Mesenchymal stem cell (in vitro differentiated cells and primary cell): ENCODE data around the gene POLD2.

Source experiments
- DNase-seq: peaks from one replicate; pipeline ENCODE4 v3.0.0-alpha.2; 2013
- H2AFZ ChIP-seq: one replicate; pipeline ENCODE4 v1.6.1; 2013; ENCODE audit warnings: low read depth, mild to moderate bottlenecking, control low read depth, inconsistent platforms, low read length, moderate library complexity
- H2AK5ac ChIP-seq: 2 replicates; pipeline ENCODE4 v1.6.1; 2013; ENCODE audit warnings: low read length, moderate library complexity, mild to moderate bottlenecking, inconsistent platforms; ENCODE audit not compliant: severe bottlenecking
- H2BK120ac ChIP-seq: one replicate; pipeline ENCODE4 v1.6.1; 2013; ENCODE audit warnings: low read depth, mild to moderate bottlenecking, inconsistent platforms, low read length, moderate library complexity
- H2BK12ac ChIP-seq, 2 experiments: one replicate each; pipeline ENCODE4 v1.6.1; 2013; ENCODE audit warnings: inconsistent platforms in 2 of 2, low read length in 2 of 2, mild to moderate bottlenecking in 2 of 2, moderate library complexity in 2 of 2, control low read depth in 1 of 2
- H2BK15ac ChIP-seq: one replicate; pipeline ENCODE4 v1.6.1; 2013; ENCODE audit warnings: mild to moderate bottlenecking, low read depth, inconsistent platforms; ENCODE audit not compliant: poor library complexity, severe bottlenecking
- H2BK5ac ChIP-seq: 2 replicates; pipeline ENCODE4 v1.6.1; 2013; ENCODE audit warnings: low read depth, mild to moderate bottlenecking, low read length, control low read depth, inconsistent platforms; ENCODE audit not compliant: poor library complexity, severe bottlenecking
- H3K14ac ChIP-seq, 2 experiments: one replicate each; pipeline ENCODE4 v1.6.1; 2013; ENCODE audit warnings: inconsistent platforms in 2 of 2, low read length in 2 of 2, control low read depth in 1 of 2, mild to moderate bottlenecking in 1 of 2, moderate library complexity in 1 of 2
- H3K18ac ChIP-seq, 2 experiments: one replicate each; pipeline ENCODE4 v1.6.1; 2013; ENCODE audit warnings: inconsistent platforms in 2 of 2, low read length in 2 of 2, control low read depth in 1 of 2, low read depth in 1 of 2, mild to moderate bottlenecking in 1 of 2
- H3K23ac ChIP-seq, 2 experiments: one replicate each; pipeline ENCODE4 v1.6.1; 2013; ENCODE audit warnings: inconsistent platforms in 2 of 2, low read length in 2 of 2, mild to moderate bottlenecking in 2 of 2, moderate library complexity in 2 of 2, control low read depth in 1 of 2
- H3K27ac ChIP-seq: 2 replicates; pipeline ENCODE4 v1.5.1; 2013; ENCODE audit warnings: mild to moderate bottlenecking, moderate library complexity, low read length, control low read depth, inconsistent platforms; ENCODE audit not compliant: poor library complexity, severe bottlenecking
- H3K27me3 ChIP-seq, 2 experiments: 2 replicates each; pipeline versions ENCODE4 v1.6.1 to v1.7.0; 2013; ENCODE audit warnings: low read length in 2 of 2, mild to moderate bottlenecking in 2 of 2, moderate library complexity in 2 of 2, control low read depth in 1 of 2, inconsistent platforms in 1 of 2; ENCODE audit not compliant: control insufficient read depth in 1 of 2, insufficient read depth in 1 of 2
- H3K36me3 ChIP-seq, 2 experiments: 2 replicates each; pipeline versions ENCODE4 v1.6.1 to v1.7.0; 2013; ENCODE audit warnings: low read length in 2 of 2, control low read depth in 1 of 2, inconsistent platforms in 1 of 2, low read depth in 1 of 2, mild to moderate bottlenecking in 1 of 2; ENCODE audit not compliant: insufficient read depth in 2 of 2, control insufficient read depth in 1 of 2
- H3K4ac ChIP-seq, 2 experiments: one replicate each; pipeline ENCODE4 v1.6.1; 2013; ENCODE audit warnings: inconsistent platforms in 2 of 2, low read length in 2 of 2, mild to moderate bottlenecking in 2 of 2, moderate library complexity in 2 of 2, control low read depth in 1 of 2, low read depth in 1 of 2
- H3K4me1 ChIP-seq: 2 replicates; pipeline ENCODE4 v1.6.1; 2013; ENCODE audit warnings: low read depth, low read length, control low read depth; ENCODE audit not compliant: control insufficient read depth, insufficient read depth
- H3K4me2 ChIP-seq: 2 replicates; pipeline ENCODE4 v1.6.1; 2013; ENCODE audit warnings: low read length, mild to moderate bottlenecking, inconsistent platforms; ENCODE audit not compliant: poor library complexity, severe bottlenecking
- H3K4me3 ChIP-seq, 2 experiments: 2 replicates each; pipeline versions ENCODE4 v1.5.1 to v1.7.0; 2013; ENCODE audit warnings: low read length in 2 of 2, mild to moderate bottlenecking in 2 of 2, control low read depth in 1 of 2, low read depth in 1 of 2; ENCODE audit not compliant: insufficient read depth in 1 of 2
- H3K79me1 ChIP-seq: replicated peaks from 2 replicates; pipeline ENCODE4 v1.6.1; 2013; ENCODE audit warnings: mild to moderate bottlenecking, control low read depth, low read length, inconsistent platforms; ENCODE audit not compliant: poor library complexity, severe bottlenecking
- H3K9ac ChIP-seq: 2 replicates; pipeline ENCODE4 v1.7.0; 2013; ENCODE audit warnings: mild to moderate bottlenecking, low read length, moderate library complexity
- H3K9me3 ChIP-seq: 2 replicates; pipeline ENCODE4 v1.7.0; 2013; ENCODE audit warnings: mild to moderate bottlenecking, low read length; ENCODE audit not compliant: control insufficient read depth
- H4K8ac ChIP-seq: one replicate; pipeline ENCODE4 v1.6.1; 2013; ENCODE audit warnings: inconsistent platforms, mild to moderate bottlenecking, low read length, moderate library complexity
- H4K91ac ChIP-seq: one replicate; pipeline ENCODE4 v1.6.1; 2013; ENCODE audit warnings: mild to moderate bottlenecking, low read length, inconsistent platforms
- WGBS: methylation state at CpG from one replicate; pipeline ENCODE4 v1.1.7; 2013; ENCODE audit warnings: mixed read lengths; 5-methylcytosine and 5-hydroxymethylcytosine counted together

Gene POLD2

DNA sequence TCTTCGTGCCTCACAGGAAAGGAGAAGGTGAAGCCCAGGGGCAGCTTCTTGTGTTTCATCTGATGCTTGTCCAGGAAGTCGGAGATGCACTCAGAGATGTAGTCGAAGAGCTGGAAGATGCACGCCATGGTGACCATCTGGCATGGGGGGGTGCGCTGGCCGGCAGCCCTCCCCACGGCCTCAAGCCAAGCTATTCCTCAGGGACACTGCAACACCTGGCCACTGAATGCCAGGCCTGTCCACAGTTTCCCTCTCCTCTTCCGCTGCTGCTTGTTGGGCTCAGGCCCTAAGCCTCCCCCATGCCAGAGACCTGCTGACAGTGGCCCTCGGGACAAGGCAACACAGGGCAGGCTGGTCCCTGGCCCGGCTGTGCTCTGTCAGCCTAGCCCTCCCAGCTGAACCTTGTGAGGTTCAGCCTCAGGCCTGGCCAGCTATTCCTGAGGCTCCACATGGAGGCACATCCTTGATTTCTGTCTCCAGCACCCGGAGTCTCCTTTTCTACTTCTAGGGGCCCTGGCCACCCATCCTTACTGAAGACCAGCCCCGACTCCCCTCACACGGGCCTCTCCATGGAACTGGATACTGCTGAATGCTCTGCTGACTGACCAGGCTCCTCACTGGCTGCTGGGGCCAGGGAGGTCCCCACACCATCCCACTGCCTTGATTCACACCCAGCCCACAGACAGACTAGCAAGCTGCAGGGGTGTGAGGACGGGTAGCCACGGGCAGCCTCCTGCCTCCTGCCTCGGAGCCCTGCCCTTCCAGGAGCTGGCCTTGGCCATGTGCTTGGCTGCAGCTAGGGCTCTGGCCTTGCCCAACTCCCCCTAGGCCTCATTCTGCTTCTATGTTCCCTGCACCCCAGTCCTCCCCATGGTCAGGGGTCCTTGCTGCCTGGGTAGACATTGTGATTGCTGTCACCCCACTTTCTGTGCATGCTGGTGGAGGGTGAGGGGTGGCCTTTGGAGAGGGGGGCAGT, 27.9 kb upstream of the POLD2 start:
- Histone ChIP-seq H3K4me1 (peaks cover 11% of the 10 kb centered on the region), H3K9ac (no peak overlapping the region), H2BK120ac (no peak overlapping the region), H3K4me3 (no peak overlapping the region), H3K14ac (no peak overlapping the region), H4K8ac (no peak overlapping the region), H3K4me2 (no peak overlapping the region), H3K23ac (no peak overlapping the region), H3K27me3 (peaks cover 5 to 14% of the 10 kb centered on the region in 2 experiments), H2AFZ (no peak overlapping the region), H2BK12ac (no peak overlapping the region), H3K4ac (no peak overlapping the region), H3K9me3 (no peaks in the 10 kb centered on the region), H3K18ac (no peak overlapping the region), H2BK5ac (no peak overlapping the region), H3K36me3 (no peaks in the 10 kb centered on the region), H4K91ac (no peak overlapping the region), H3K79me1 (no peaks in the 10 kb centered on the region), H2AK5ac (no peak overlapping the region), H3K27ac (no peak overlapping the region), H2BK15ac (no peak overlapping the region)
- WGBS, result 90% methylated on average over 16 of the region's 16 CpGs
- DNase-seq, result no peak

- H3K79me1 ChIP-seq, result no peaks in the 10 kb centered on the region
- no peak overlapping the region for H3K23ac ChIP-seq
- WGBS, result 80% methylated on average over 5 of the region's 5 CpGs
- no peak overlapping the region for H2BK15ac ChIP-seq
- H3K9me3 ChIP-seq, result no peaks in the 10 kb centered on the region
- H3K4me1 ChIP-seq, result peaks cover 18% of the 10 kb centered on the region
- no peak overlapping the region for H3K27ac ChIP-seq
- no peak overlapping the region for H3K14ac ChIP-seq
- no peak overlapping the region for H3K4me2 ChIP-seq
- H4K91ac ChIP-seq, result no peak overlapping the region
- no peak for DNase-seq
- H2BK120ac ChIP-seq, result no peak overlapping the region
- H4K8ac ChIP-seq, result no peak overlapping the region
- no peak overlapping the region for H2AFZ ChIP-seq
- no peak overlapping the region for H3K18ac ChIP-seq
- H3K4ac ChIP-seq, result no peak overlapping the region
- no peak overlapping the region for H2AK5ac ChIP-seq
- no peak overlapping the region for H2BK5ac ChIP-seq
- no peak overlapping the region for H3K4me3 ChIP-seq
- H3K9ac ChIP-seq, result no peak overlapping the region
- H3K36me3 ChIP-seq, result no peaks in the 10 kb centered on the region
- peaks cover 9 to 17% of the 10 kb centered on the region in 2 experiments for H3K27me3 ChIP-seq
- no peak overlapping the region for H2BK12ac ChIP-seq
These were observed 27.1 kb upstream of the POLD2 start for GRCh38 chr7:44150466-44150832.

- Histone ChIP-seq H3K9ac (no peak overlapping the region), H4K91ac (no peak overlapping the region), H3K18ac (no peak overlapping the region), H3K79me1 (no peaks in the 10 kb centered on the region), H3K4me2 (no peak overlapping the region), H3K4ac (no peak overlapping the region), H3K23ac (no peak overlapping the region), H2BK12ac (no peak overlapping the region), H2BK15ac (no peak overlapping the region), H2BK5ac (no peak overlapping the region), H3K27me3 (peaks cover 15 to 16% of the 10 kb centered on the region in 2 experiments), H3K36me3 (no peaks in the 10 kb centered on the region), H2BK120ac (no peak overlapping the region), H4K8ac (no peak overlapping the region), H2AK5ac (no peak overlapping the region), H3K9me3 (no peaks in the 10 kb centered on the region), H3K4me1 (peaks cover 21% of the 10 kb centered on the region), H3K27ac (no peak overlapping the region), H2AFZ (no peak overlapping the region), H3K14ac (no peak overlapping the region), H3K4me3 (no peak overlapping the region)
- WGBS, result 89% methylated on average over 16 of the region's 18 CpGs
- DNase-seq, result no peak
These were observed 26.5 kb upstream of the POLD2 start for GRCh38 chr7:44149571-44150465.
